Keratinocyte (primary cell): Measurements from ENCODE around the gene EPHB2.

Experiments
- EZH2 ChIP-seq: IDR thresholded peaks from one replicate; pipeline ENCODE4 v1.6.1; 2012; ENCODE audit warnings: inconsistent platforms, mild to moderate bottlenecking, low read length, moderate library complexity
- TF ChIP-seq, protein P1 (sequence below), 3 experiments: IDR thresholded peaks in 1 of 3; conservative IDR thresholded peaks in 1 of 3; optimal IDR thresholded peaks in 1 of 3; 2 replicates in 2 of 3; 3 replicates in 1 of 3; pipeline versions ENCODE3 to v1.5.1; 2011; ENCODE audit warnings: low read length in 3 of 3, mild to moderate bottlenecking in 3 of 3, moderate library complexity in 2 of 3, control low read depth in 1 of 3, inconsistent platforms in 1 of 3; ENCODE audit not compliant: insufficient read depth in 2 of 3; ENCODE audit errors: extremely low read depth in 1 of 3

DNA sequence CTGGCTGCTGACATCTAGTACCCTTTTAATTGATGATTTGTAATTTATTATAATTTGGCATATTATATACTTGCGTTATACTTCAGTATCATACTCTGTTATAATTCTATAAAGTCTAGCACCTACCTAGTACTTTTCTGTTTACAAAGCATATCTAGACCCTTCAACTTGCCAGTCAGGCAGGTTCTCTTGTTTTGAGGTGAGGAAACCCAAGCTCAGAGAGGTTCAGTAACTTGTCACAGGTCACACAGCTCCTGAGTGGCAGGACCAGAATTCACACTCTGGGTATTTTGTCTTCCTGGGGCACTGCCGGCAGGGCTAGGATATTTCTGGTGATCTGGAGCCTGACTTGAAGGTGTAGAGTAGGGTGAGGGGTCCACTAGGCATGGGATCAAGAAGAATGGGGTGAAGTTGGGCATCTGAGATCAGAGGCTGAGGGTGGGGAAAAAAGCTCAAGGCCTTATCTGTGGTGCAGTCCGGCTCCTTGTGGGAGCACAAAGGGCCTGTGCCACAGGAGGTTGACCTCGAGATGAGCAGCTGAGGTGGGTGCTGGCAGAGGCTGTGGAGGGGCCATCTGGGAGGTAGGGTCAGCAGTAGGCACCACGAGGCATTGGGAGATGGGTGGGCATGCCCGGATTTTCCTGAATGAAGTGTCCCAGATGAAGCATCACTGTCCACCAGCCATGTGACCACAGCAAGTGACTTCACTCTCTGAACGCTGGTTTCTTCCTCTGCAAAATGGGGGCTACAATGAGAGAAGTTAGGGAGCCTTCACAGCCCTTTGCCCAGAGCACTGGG is 102.6 kb downstream of the EPHB2 start:
- TF ChIP-seq, protein P1, sequence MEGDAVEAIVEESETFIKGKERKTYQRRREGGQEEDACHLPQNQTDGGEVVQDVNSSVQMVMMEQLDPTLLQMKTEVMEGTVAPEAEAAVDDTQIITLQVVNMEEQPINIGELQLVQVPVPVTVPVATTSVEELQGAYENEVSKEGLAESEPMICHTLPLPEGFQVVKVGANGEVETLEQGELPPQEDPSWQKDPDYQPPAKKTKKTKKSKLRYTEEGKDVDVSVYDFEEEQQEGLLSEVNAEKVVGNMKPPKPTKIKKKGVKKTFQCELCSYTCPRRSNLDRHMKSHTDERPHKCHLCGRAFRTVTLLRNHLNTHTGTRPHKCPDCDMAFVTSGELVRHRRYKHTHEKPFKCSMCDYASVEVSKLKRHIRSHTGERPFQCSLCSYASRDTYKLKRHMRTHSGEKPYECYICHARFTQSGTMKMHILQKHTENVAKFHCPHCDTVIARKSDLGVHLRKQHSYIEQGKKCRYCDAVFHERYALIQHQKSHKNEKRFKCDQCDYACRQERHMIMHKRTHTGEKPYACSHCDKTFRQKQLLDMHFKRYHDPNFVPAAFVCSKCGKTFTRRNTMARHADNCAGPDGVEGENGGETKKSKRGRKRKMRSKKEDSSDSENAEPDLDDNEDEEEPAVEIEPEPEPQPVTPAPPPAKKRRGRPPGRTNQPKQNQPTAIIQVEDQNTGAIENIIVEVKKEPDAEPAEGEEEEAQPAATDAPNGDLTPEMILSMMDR (optimal IDR thresholded peaks at IDR 0.05 in 1 of 3, IDR thresholded peaks at IDR 0.05 in 1 of 3, conservative IDR thresholded peaks at IDR 0.05 in 1 of 3; ENCODE audit: extremely low read depth in 1 of 3, insufficient read depth in 2 of 3, low read length in 3 of 3), result no peak
- no peak for TF ChIP-seq EZH2
